NCI-H146 treated with DMSO at 0.1 percent for 48 hours (cell line): ENCODE measurements around the gene GAMT.
A peak's percentile ranks its signal among the peaks of the same experiment; 100 is the strongest.
"Not testable (repeated sequence)": the region's sequence is repeated elsewhere in the genome, so short reads cannot be mapped to it uniquely, and the experiment has no call there.

Experiments
- DNase-seq: peaks from one replicate; lab custom pipeline; 2025; ENCODE audit not compliant: unreplicated experiment; lab: John Stamatoyannopoulos, UW

The GAMT gene

DNA sequence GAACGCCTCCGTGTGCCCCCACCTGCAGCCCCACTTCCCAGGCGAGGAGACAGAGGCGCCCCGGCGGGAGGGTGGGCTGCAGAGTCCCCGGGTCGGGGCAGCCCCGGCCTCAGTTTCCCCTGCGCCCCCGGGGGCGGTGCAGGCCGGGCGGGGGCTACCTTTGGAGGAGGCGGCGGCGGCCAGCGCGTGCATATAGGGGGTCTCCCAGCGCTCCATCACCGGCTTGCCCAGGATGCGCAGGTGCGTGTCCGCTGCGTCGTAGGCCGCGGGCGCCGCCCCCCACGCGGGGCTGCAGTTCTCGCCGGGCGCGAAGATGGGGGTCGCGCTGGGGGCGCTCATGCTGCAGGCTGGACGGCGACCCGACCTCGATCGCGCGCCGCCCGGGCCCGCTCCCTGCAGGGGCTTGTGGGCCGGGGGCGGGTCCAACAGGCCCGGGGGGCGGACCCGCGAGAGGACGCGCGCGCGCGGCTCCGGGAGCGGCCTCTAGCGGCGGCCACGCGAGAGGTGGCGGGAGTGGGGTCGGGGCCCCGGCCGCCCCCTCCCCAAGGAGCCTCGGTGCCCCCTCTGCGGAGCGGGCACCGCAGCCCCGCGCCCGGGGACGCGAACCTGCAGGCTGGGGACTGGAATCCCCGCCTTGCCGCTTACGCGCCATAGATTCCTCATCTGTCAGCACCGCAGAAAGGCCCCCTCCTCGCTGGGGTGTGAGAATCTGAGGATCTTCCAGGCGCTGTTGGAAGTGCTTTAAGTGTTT is at the start of gene GAMT:
GAMT (minus strand) TSS at position 405 of the 751 bp plus-strand sequence; CDS start at position 339, 66 bp downstream.
- no peak for DNase-seq

DNA sequence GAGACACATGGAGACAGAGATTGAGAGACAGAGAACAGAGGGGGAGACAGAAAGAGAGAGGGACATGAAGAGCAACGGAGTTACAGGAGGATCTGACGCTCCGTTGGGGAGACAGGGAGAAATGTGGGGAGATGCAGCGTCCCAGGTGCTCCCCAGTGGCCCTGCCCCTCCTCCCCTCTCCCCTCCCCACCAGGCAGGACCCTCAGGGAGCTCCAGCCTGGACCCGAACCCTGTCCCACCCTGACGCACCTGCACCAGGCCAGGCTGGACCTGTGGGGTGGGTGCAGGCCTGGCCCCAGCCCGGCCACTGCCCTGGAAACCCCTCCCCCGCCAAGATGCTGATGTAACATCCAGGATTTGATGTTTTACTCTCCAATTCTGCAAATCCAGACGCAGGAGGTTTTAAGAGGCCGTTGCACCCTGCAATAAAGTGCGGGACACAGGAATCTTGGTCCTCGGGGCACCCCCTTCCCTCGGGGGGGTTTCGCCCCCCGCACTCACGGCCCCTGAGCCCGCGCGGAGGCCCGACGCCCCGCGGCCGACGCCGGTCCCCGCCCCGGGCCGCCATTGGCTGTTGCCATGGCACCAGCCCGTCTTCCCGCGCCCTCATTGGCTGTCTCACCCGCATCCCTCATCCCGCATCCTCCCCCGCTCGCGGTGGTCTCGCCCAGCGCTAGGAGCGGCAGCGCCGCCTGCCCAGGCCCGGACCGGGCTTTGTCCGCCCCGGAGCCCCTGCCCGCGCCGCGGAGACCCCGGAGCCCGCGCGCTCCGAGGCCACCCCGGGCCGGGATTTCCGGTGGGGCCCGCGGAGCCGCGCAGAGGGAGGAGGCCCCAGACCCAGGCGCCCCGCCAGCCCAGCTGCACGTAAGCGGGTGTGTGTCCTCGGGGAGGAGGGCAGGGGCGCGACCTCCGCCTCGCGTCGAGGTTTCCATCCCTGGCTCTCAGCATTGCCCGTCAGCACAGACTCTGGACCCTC is 48.4 kb upstream of the GAMT start, which contains the start of gene APC2:
APC2 (plus strand) TSS at position 655 of the 976 bp plus-strand sequence. CDS start 2,881 bp downstream, outside the sequence.
- peak; percentile 66 for DNase-seq

DNA sequence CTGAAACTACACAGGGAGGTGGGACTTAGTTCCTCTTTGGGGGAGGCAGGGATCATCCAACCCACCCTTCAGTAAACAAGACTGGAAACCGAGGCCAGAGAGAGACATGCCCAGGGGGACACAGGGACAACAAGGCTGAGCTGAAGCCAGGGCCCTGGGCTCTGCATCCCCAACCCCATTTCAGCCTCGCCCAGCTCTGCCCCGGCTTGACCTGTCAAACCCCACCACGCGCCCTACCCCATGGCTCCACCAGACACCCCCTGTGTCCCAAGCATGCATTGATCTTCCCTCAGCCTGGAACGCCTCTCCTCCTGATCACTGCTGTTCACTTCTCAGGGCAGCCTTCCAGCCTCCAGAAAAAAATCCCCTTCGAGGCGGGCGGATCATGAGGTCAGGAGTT is 46.6 kb upstream of the GAMT start:
- no peak for DNase-seq

DNA sequence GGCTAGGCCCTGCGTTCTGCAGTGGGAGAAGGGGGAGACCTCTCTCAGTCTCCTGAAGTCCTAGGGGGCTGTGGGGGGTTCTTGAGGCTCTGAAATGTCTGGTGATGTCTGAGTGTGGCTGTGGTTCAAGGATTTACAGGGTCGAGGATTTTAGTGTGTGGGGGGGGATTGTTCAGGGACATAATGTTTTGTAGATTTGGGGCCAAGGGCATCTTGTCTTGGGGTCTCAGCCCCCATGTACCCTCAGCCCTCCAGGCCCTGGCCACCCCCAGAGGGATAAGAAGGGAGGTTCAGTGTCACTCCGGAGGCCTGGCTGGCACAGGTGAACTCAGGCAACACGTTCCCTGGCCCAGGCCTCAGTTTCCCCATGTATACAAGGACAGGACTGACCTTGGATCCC is 46.2 kb upstream of the GAMT start:
- no peak for DNase-seq

DNA sequence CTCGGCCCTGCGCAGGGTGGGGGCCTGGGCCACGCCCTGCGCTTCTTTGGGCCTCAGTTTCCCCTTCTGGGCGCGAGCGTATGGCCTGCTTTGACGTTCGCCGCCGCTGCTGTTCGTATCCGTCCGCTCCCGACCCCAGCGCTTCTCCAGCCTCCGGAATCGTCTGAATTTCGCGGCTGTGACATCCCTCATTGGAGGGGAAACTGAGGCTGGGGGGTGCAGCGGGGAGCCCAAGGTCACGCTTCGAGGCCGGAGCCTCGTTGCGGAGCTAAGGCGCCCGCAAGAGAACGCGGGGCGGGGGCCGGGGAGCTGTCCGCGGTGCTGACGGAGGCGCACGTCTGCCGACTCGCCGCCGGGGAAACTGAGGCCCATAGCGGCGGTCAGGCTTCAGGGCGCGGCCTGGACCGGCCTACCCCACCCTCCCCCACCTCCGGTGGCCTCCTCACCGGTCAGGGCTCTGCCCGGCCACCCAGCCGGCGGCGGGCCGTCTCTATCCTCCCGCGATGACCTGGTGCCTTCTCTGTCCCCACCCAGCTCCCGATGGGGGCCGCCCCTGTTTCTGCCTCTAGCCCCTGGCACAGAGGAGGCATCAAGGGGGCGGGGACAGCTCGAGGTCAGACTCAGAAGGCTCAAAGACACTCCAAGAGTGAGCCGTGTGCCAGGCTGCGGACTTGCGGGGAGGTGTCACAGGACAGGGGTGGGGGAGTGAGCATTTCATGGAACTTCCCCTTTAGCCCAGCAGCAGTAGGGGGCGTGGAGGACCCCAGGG is 45.6 kb upstream of the GAMT start:
- DNase-seq, result no peak

DNA sequence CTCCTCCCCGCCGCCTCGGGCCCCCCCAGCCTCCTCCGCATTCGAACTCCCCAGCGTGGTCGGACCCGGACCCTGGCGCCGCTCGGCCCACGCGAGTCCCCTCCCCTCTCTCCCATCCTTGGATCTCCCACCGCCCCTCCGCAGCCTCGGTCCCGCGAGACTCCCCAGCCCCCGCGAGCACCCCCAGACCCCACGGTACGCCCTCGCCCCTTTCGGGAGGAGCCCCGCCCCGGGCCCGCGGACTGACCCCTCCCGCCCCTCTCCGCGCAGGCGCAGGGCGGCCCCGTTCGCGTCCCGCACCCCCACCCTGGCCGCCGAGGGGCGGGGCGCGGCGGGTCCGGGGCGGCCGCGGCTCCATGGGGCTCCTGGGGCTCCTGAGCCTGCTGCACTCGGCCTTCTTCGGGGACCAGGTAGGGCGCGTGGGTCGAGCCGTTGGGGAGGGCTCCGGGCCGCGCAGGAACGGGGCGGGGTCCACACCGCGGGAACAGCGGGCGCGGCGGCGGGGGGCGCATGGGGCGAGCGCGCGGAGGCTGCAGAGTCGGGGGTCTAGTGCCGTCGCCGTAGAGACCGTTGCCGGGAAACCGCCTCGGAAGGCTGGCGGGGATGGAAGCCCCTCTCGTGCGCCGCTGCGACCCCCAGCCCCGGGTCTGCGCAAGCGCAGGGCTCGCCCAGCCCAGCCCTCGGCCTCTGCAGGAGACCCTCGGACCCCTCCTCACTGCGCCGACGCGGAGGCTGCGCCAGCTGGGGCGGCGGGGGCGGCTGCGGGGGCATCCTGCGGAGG is 44.8 kb upstream of the GAMT start:
- DNase-seq, result peak; percentile 21

DNA sequence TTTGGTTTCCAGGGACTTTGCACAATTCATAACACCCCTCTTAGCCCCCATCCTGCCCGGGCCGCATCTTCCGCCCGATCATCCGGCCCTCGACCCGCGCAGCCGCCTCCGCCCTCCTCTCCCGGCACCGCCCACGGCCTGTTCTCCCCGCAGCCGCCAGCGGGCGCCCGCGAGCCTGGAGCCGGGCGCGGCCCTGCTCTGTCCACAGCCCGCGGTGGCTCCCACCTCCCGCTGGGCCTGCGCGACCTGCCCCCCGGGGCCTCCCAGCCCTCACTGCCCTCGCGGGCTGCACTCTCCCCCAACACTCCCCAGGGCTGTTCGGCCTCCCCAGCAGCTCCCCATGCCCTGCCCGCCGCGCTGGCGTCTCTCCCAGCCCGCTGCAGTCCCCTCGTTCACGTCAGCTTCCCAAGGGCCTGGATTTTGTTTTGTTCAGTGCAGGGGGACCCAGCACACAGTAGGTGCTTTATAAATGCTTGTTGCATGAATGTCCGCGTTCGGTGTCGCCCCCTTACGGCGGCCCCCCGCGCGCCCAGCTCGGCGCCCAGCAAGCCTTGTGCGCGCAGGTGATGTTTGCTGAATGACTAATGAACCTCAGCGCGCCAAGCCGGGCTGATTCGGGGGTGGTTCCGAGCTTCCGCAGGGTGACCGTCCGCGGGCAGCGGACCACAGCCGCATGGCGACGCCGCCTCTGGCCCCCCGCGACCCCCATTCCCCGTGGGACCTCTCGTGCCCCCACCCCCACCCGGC is 44.0 kb upstream of the GAMT start:
- no peak for DNase-seq

DNA sequence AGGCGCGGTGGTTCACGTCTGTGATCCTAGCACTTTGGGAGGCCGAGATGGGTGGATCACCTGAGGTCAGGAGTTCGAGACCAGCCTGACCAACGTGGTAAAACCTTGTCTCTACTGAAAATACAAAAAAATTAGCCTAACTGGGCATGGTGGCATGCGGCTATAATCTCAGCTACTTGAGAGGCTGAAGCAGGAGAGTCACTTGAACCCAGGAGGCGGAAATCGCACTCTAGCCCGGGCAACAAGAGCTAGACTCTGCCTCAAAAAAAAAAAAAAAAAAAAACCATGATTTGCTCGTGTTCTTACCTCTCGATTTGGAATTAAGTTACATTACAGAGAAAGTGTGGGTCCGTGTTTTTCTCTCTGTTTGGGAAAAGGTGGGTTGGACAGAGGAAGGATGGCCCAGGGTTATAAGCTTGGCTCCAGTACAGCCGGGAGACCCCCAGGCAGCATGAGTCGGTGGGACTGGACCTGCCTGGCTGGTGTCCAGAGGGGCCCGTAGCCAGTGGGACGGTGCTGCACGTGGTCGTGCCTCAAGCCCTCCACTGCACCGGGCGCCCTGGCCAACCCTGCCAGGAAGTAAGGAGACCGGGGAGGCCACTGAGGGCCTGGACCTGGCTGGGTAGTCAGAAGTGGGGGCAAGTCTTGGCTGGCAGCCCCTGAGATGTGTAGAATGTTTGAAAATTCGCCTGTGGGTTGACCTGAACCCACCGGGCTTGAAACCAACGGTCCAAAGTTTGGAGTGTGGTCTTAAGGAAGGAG is 40.5 kb upstream of the GAMT start:
- DNase-seq, result no peak

DNA sequence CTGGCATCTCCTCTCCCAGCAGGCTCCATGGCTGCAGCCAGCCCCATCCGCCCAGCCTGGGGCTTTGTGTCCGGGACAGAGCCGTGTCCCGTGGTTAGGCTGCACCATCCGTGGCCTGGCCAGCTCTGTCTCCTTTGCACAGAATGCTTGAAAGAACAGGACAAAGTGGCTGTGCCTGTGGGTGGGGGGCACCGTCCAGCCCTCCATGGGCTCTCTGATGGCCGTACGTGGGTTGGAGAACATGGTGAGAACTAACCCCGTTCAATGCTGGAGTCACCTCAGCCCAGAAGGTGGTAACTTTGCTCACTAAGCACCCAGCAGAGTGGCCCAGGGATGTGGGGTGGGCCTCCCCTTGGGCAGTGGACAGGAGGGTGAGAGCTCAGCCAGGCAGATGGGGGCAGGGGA is 39.7 kb upstream of the GAMT start:
- DNase-seq, result no peak

DNA sequence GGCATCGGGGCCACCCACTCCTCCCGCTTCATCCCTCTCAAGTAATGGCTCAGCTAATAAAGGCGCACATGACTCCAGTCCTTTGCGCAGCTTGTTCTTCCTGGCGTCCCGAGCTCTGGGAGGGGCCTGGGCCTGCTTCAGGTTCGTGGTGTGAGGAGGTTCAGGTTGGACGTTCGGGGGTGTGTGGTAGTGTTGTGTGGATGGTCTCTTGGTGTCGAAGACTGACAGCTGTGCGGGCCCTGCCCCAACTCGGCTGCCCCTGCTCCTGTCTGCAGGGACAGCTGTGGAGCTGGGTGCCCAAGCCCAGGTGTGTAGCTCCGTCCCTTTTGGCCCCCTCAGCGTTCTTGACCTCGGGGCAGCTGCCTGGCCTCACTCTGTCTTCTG is 39.1 kb upstream of the GAMT start:
- DNase-seq, result no peak

DNA sequence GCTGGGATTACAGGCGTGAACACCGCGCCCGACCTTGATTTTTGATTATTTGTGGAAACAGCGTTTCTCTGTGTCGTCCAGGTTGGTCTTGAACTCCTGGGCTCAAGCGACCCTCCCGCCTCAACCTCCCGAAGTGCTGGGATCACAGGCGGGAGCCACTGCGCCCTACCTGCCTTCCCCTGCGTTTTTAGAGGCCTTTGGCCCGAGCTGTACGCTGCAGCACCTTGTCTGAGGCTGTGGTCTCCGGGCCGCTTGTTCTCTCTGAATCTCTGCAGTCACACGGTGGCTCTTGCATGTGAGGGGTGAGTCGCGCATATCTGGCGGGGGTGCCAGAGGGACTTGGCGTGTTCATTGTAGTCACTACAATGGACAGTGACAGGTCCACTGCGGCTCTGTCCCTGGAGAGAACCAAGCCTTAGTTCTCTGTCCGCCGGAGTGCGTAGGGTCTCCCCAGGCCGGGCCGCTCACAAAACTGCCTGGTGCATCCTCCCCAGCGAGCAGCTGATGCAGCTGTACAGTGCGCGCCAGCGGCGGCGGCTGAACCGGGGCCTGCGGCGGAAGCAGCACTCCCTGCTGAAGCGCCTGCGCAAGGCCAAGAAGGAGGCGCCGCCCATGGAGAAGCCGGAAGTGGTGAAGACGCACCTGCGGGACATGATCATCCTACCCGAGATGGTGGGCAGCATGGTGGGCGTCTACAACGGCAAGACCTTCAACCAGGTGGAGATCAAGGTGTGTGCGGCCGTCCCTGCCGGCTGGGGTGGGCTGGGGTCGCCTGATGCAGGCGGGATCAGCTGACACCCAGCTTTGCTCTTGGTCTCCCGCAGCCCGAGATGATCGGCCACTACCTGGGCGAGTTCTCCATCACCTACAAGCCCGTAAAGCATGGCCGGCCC is 38.4 kb upstream of the GAMT start:
- DNase-seq, result not testable (repeated sequence)

DNA sequence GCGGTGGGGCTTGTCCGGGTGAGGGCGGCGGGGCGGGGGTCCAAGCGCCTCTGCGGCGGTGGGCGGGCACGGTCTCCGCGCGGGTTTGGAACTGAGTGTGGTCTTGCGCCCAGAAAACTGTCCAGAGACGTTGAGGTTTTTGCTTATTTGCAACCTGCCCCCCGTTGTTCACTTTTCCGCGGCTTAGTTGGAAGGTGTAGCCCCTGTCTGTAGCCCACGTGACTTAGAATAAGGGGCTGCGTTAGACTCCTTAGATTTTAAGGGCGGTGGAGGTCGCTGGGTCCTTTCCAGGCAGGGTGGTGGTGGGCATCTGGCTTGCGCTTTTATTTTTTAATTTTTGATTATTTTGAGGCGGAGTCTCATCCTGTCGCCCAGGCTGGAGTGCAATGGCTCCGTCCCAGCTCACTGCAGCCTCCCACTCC is 37.6 kb upstream of the GAMT start:
- DNase-seq, result no peak

DNA sequence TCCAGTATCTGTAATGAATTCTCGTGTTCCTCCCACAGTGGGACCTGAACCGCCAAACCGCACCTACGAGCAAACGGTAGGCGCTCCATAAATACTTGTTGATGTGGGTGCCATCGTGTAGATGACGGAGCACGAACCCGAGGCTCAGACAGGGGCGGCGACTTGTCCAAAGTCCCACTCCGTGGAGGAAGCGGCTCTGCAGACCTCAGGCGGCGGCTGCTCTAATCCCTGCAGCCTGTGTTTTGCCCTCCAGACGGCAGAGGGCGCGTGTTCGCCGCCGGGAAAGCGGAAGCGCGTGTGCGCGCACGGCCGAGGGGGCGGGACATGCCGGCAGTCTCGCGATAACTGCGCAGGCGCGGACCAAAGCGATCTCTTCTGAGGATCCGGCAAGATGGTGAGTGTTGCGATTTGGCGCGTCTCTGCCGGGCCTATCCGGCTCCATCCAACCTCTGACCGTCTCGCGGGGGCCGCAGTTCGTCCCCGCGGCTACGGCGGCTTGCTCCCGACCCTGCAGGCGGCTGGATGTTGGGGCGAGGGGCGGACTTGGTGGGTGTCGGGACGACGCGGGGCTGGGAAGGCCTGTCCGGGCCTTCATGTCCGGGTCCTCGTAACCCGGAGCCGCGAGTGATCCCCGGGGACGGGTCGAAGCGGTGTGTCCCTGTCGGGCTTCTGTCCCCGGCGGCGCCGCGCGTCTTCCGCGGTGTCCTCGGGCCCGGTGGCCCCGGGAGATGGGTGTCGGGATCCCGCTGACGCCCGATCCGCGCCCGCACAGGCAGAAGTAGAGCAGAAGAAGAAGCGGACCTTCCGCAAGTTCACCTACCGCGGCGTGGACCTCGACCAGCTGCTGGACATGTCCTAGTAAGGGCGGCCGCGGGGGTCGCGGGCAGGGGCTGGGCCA is 36.9 kb upstream of the GAMT start, which contains the start of gene RPS15:
RPS15 (plus strand) TSS at position 362 of the 898 bp plus-strand sequence; CDS start at position 392, 30 bp downstream.
- DNase-seq, result peak; percentile 56

DNA sequence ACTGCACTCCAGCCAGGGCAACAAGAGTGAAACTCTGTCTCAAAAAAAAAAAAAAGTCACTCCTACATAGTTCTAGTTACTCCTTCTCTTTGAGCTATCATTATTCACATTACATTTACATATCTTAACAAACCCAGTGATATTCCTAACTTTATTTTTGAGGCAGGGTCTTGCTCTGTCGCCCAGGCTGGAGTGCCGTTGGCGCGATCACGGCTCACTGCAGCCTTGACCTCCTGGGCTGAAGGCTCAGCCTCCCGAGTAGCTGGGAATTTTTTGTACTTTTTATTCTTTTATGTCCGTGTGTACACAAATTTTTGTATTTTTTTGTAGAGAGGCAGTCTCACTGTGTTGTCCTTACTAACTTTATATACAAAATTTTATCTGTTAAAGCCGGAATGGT is 36.3 kb upstream of the GAMT start:
- no peak for DNase-seq

DNA sequence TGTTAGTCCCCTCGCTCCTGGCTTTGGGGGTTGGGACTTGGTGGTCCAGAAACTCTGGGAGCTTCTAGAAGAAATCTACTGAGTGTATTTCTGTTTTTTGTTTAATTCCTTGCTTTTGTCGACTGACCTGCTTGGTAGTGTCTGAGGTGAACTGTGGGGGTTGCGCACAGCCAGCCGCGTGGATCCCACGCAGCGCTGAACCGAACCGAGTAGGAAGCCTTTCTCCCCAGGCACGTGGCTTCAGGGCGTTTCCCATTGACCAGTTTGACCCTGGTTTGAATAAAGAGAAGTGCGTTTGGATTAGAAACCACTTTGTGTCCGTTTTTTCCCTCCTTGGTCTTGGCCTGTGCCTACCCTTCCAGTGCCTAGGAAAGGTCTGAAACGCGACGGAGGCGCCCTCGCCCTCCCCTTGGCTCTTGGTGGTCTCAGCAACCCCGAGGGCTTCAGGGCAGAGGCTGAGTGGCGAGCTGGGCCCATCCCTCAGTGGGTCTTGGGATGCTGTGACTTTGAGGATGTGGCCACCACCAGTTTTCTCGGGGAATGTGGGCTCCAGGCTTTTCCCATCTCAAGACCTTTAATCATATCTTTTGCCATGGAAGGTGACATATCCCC is 34.1 kb upstream of the GAMT start:
- DNase-seq, result no peak

DNA sequence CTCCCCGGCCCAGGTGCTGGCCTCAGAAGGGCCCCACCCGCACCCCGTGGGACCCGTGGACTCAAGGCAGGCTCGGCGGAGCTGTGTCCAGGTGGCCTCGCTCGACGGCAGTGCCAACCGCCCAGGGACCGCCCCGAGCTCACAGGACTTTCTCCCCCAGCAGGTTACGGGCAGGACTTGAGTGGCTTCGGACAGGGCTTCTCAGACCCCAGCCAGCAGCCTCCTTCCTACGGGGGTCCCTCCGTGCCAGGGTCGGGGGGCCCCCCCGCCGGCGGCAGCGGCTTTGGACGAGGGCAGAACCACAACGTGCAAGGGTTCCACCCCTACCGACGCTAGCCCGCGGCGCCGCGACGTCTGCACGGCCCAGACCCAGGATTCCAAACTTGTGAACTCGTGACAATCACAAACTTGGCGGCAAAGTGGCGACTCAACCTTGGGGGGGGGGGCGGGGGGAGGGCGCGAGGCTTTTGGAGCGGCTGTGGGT is 33.3 kb upstream of the GAMT start:
- DNase-seq, result no peak
